Naive B cell (primary cell): Measurements from ENCODE around the gene PDAP1. TPM values are rescaled to one million over a fixed set of nuclear protein-coding genes. Genes with fewer than 3 reads are reported as not detected.
A peak's percentile ranks its signal among the peaks of the same experiment; 100 is the strongest.
"Not testable (repeated sequence)": the region's sequence is repeated elsewhere in the genome, so short reads cannot be mapped to it uniquely, and the experiment has no call there.

Experiments used
- ATAC-seq, 2 donors: fragments of 150-1000 bp; cut with Tn5 transposase; 2 replicates each; pipeline ENCODE4 v1.10.0; 2021; ENCODE audit warnings: low read depth in 2 of 2, mild to moderate bottlenecking in 2 of 2, moderate library complexity in 2 of 2
- DNase-seq: peaks from one replicate; pipeline ENCODE4 v3.0.0; 2022
- H3K27ac Mint-ChIP-seq, 6 donors: one replicate each; pipeline ENCODE4 v1.8.0; 2020 to 2022; ENCODE audit warnings: mild to moderate bottlenecking in 6 of 6, mixed read lengths in 6 of 6, moderate library complexity in 5 of 6, inconsistent platforms in 2 of 6
- H3K27me3 Mint-ChIP-seq, 3 donors: one replicate each; pipeline ENCODE4 v1.8.0; 2021 to 2022; ENCODE audit warnings: mixed read lengths in 3 of 3, mild to moderate bottlenecking in 1 of 3
- H3K36me3 Mint-ChIP-seq, 2 donors: one replicate each; pipeline ENCODE4 v1.8.0; 2020 to 2022; ENCODE audit warnings: mixed read lengths in 2 of 2, inconsistent platforms in 1 of 2, mild to moderate bottlenecking in 1 of 2
- H3K4me1 Mint-ChIP-seq, 3 donors: one replicate each; pipeline ENCODE4 v1.8.0; 2020 to 2022; ENCODE audit warnings: mixed read lengths in 3 of 3, inconsistent platforms in 1 of 3, mild to moderate bottlenecking in 1 of 3, moderate library complexity in 1 of 3
- H3K4me3 Mint-ChIP-seq, 8 donors: one replicate each; pipeline ENCODE4 v1.8.0; 2020 to 2022; ENCODE audit warnings: mild to moderate bottlenecking in 8 of 8, mixed read lengths in 8 of 8, moderate library complexity in 8 of 8, inconsistent platforms in 2 of 8
- H3K9me3 Mint-ChIP-seq, 7 donors: one replicate each; pipeline ENCODE4 v1.8.0; 2020 to 2022; ENCODE audit warnings: mixed read lengths in 7 of 7, mild to moderate bottlenecking in 5 of 7, inconsistent platforms in 2 of 7, moderate library complexity in 1 of 7
- polyA plus RNA-seq, 6 donors: library from polyadenylated mRNA; unstranded; fragments of 300-500 nt; fragmentation: Illumina TruSeq; gene quantifications; one replicate each; pipeline ENCODE4 v1.2.3, GENCODE V29; 2021; ENCODE audit warnings: low read depth in 6 of 6

The PDAP1 gene
- polyA plus RNA-seq, 6 donors from 2014 or later: 23.3 to 28.5 (median 25.7) TPM

- Mint-ChIP-seq H3K27me3 (no peaks in the 10 kb centered on the region), H3K27ac (peak overlapping the region in 1 of 6 donors; percentile 70), H3K36me3 (peaks cover 8 to 18% of the 10 kb centered on the region in 2 donors), H3K9me3 (no peaks in the 10 kb centered on the region), H3K4me3 (no peak overlapping the region), H3K4me1 (peaks cover 0 to 4% (median 0%) of the 10 kb centered on the region in 3 donors)
- DNase-seq: no peak
- no peak for ATAC-seq
Observed at GRCh38 chr7:99359465-99360154, 48.8 kb downstream of the PDAP1 start.

- not testable (repeated sequence) for ATAC-seq, DNase-seq, H3K4me3 Mint-ChIP-seq, H3K4me1 Mint-ChIP-seq, H3K27me3 Mint-ChIP-seq, H3K9me3 Mint-ChIP-seq
- Mint-ChIP-seq H3K36me3 (peaks cover 8 to 18% of the 10 kb centered on the region in 2 donors), H3K27ac (peak overlapping the region in 1 of 6 donors; percentile 19)
Observed at GRCh38 chr7:99358521-99358920, 49.9 kb downstream of the PDAP1 start.

GRCh38 chr7:99357701-99358490, 50.5 kb downstream of the PDAP1 start:
- no peaks in the 10 kb centered on the region for H3K9me3 Mint-ChIP-seq
- H3K4me3 Mint-ChIP-seq: peak overlapping the region in 1 of 8 donors; percentile 53
- DNase-seq (no peak), ATAC-seq (no peak)
- peak overlapping the region in 1 of 6 donors; percentile 71 for H3K27ac Mint-ChIP-seq
- H3K36me3 Mint-ChIP-seq: peaks cover 8 to 18% of the 10 kb centered on the region in 2 donors
- peaks cover 0 to 3% (median 0%) of the 10 kb centered on the region in 3 donors for H3K4me1 Mint-ChIP-seq
- H3K27me3 Mint-ChIP-seq: no peaks in the 10 kb centered on the region

- Mint-ChIP-seq H3K36me3 (peaks cover 11 to 18% of the 10 kb centered on the region in 2 donors), H3K4me3 (no peak overlapping the region), H3K27ac (peak overlapping the region in 1 of 6 donors; percentile 65), H3K4me1 (no peaks in the 10 kb centered on the region), H3K9me3 (no peaks in the 10 kb centered on the region), H3K27me3 (no peaks in the 10 kb centered on the region)
- no peak for DNase-seq
- no peak for ATAC-seq
Observed at GRCh38 chr7:99355098-99355497, 53.3 kb downstream of the PDAP1 start.

GRCh38 chr7:99352247-99352646, 56.1 kb downstream of the PDAP1 start:
- H3K9me3 Mint-ChIP-seq: no peaks in the 10 kb centered on the region
- no peaks in the 10 kb centered on the region for H3K4me1 Mint-ChIP-seq
- no peak overlapping the region for H3K4me3 Mint-ChIP-seq
- ATAC-seq: no peak
- DNase-seq: no peak
- H3K27me3 Mint-ChIP-seq: no peaks in the 10 kb centered on the region
- H3K27ac Mint-ChIP-seq: peak overlapping the region in 2 of 6 donors; percentile 41 to 66
- peaks cover 6% of the 10 kb centered on the region in 2 donors for H3K36me3 Mint-ChIP-seq

- not testable (repeated sequence) for H3K4me1 Mint-ChIP-seq, H3K9me3 Mint-ChIP-seq, DNase-seq, H3K36me3 Mint-ChIP-seq, H3K27me3 Mint-ChIP-seq, H3K4me3 Mint-ChIP-seq, ATAC-seq
- peak overlapping the region in 2 of 6 donors; percentile 34 to 74 for H3K27ac Mint-ChIP-seq
Observed at GRCh38 chr7:99350641-99351040, 57.8 kb downstream of the PDAP1 start.

Other genes with a start within 250 kb of the PDAP1 start
- not detected for gene KPNA7, start 200.5 kb downstream of the PDAP1 start, polyA plus RNA-seq
- gene MYH16, start 135.8 kb downstream of the PDAP1 start, polyA plus RNA-seq: not detected
- 100 to 1,000 TPM in 2 of 6 donors, 10 to 100 TPM in 4; 49.5 to 109 (median 91.8) TPM for gene ARPC1A, start 82.7 kb downstream of the PDAP1 start, polyA plus RNA-seq
- gene ARPC1B, start 33.9 kb downstream of the PDAP1 start, polyA plus RNA-seq: 100 to 1,000 TPM; 434 to 595 (median 483) TPM
- gene BUD31, start 372 bp upstream of the PDAP1 start, polyA plus RNA-seq: 100 to 1,000 TPM; 129 to 201 (median 182) TPM
- gene PTCD1, start 30.2 kb upstream of the PDAP1 start, polyA plus RNA-seq: 1 to 10 TPM; 2.3 to 6.3 (median 3.5) TPM
- 10 to 100 TPM; 21.5 to 51.4 (median 24.5) TPM for gene CPSF4, start 30.3 kb upstream of the PDAP1 start, polyA plus RNA-seq
- gene ATP5MF, start 57.6 kb upstream of the PDAP1 start, polyA plus RNA-seq: 100 to 1,000 TPM; 341 to 412 (median 366) TPM
- gene ZNF789, start 64.3 kb upstream of the PDAP1 start, polyA plus RNA-seq: 1 to 10 TPM; 6.3 to 9.4 (median 7.0) TPM
- 10 to 100 TPM; 47.3 to 71.6 (median 64.5) TPM for gene ZNF394, start 91.7 kb upstream of the PDAP1 start, polyA plus RNA-seq
- 1 to 10 TPM; 2.8 to 8.1 (median 4.2) TPM for gene ZKSCAN5, start 96.1 kb upstream of the PDAP1 start, polyA plus RNA-seq
- 1 to 10 TPM; 3.5 to 6.4 (median 5.3) TPM for gene FAM200A, start 143.5 kb upstream of the PDAP1 start, polyA plus RNA-seq
- 10 to 100 TPM; 55.4 to 90.0 (median 68.5) TPM for gene ZNF655, start 150.0 kb upstream of the PDAP1 start, polyA plus RNA-seq
- gene TMEM225B, start 189.7 kb upstream of the PDAP1 start, polyA plus RNA-seq: 1 to 10 TPM in 5 of 6 donors, not detected in 1; 1.1 to 2.7 (median 1.3) TPM
- gene ZSCAN25, start 208.3 kb upstream of the PDAP1 start, polyA plus RNA-seq: 10 to 100 TPM in 5 of 6 donors, 1 to 10 TPM in 1; 8.8 to 19.0 (median 12.1) TPM